Lung (tissue), 12 donors: ENCODE results near the gene GABRB1. TPM values are rescaled to one million over a fixed set of nuclear protein-coding genes. Genes with fewer than 3 reads are reported as not detected.
"Not testable (repeated sequence)": the region's sequence is repeated elsewhere in the genome, so short reads cannot be mapped to it uniquely, and the experiment has no call there.

ENCODE experiments used
- ATAC-seq: fragments of 200-7000 bp; cut with Tn5 transposase; one replicate; pipeline ENCODE4 v1.9.1; 2020; ENCODE audit warnings: moderate number of reproducible peaks; ENCODE audit not compliant: insufficient read depth, low FRiP score
- DNase-seq, 3 donors: peaks; one replicate each; pipeline ENCODE4 v3.0.0-alpha.2; 2013 to 2017
- H3K27ac ChIP-seq, 2 donors: one replicate each; pipeline ENCODE4 v1.5.1; 2013; ENCODE audit warnings: mild to moderate bottlenecking in 2 of 2, moderate library complexity in 2 of 2, control low read depth in 1 of 2, inconsistent platforms in 1 of 2, low read depth in 1 of 2, low read length in 1 of 2
- H3K27me3 ChIP-seq, 3 donors: one replicate each; pipeline ENCODE4 v1.5.1; 2013; ENCODE audit warnings: low read length in 2 of 3; ENCODE audit not compliant: control insufficient read depth in 3 of 3, insufficient read depth in 3 of 3
- H3K36me3 ChIP-seq, 4 donors: one replicate each; pipeline ENCODE4 v1.5.1; 2013; ENCODE audit warnings: low read length in 4 of 4, mild to moderate bottlenecking in 1 of 4, moderate library complexity in 1 of 4; ENCODE audit not compliant: control insufficient read depth in 4 of 4, insufficient read depth in 4 of 4
- H3K4me1 ChIP-seq, 5 donors: one replicate each; pipeline ENCODE4 v1.5.1; 2013; ENCODE audit warnings: low read length in 5 of 5, mild to moderate bottlenecking in 2 of 5, moderate library complexity in 1 of 5; ENCODE audit not compliant: control insufficient read depth in 5 of 5, insufficient read depth in 5 of 5
- H3K4me3 ChIP-seq: one replicate; pipeline ENCODE4 v1.5.1; 2013; ENCODE audit warnings: mild to moderate bottlenecking, control low read depth, moderate library complexity
- H3K9ac ChIP-seq, 2 donors: one replicate each; pipeline ENCODE4 v1.5.1; 2013; ENCODE audit warnings: low read length in 2 of 2, control low read depth in 1 of 2; ENCODE audit not compliant: insufficient read depth in 1 of 2
- H3K9me3 ChIP-seq, 4 donors: one replicate each; pipeline ENCODE4 v1.5.1; 2013; ENCODE audit warnings: low read length in 3 of 4, mild to moderate bottlenecking in 1 of 4, moderate library complexity in 1 of 4; ENCODE audit not compliant: control insufficient read depth in 4 of 4, insufficient read depth in 3 of 4
- CTCF ChIP-seq: IDR thresholded peaks from 2 replicates; pipeline ENCODE4 v1.5.1; 2012; ENCODE audit warnings: mild to moderate bottlenecking; ENCODE audit errors: control extremely low read depth, extremely low read depth
- WGBS, 2 donors: extraction: QIAGEN DNeasy Blood & Tissue Kit; methylation state at CpG; one replicate each; pipeline ENCODE4 v1.1.7; 2013; 5-methylcytosine and 5-hydroxymethylcytosine counted together
- polyA plus RNA-seq, 2 donors: library from polyadenylated mRNA; stranded (reverse); fragments of 200-250 nt; gene quantifications; one replicate each; pipeline ENCODE4 v1.2.1, GENCODE V29; 2013
- total RNA-seq, 2 donors: library from RNA; depleted of rRNA in 1 of 2; stranded (reverse); fragments of >200 nt in 1 of 2; gene quantifications; one replicate each; pipeline ENCODE4 v1.2.1, GENCODE V29; 2014 to 2021
- donor health status: control.
- donor health status: control.
- donor health status: Bipolar disorder and iron deficiency.
- donor health status: healthy.
- donor health status: DM: yes; HTN: yes; CAD: no.

Gene GABRB1
- total and polyA plus RNA-seq, 4 donors: 0.34 TPM; not detected in 3

GRCh38 chr4:47287735-47288134, 256.4 kb downstream of the GABRB1 start:
- Histone ChIP-seq H3K9me3 (no peaks in the 10 kb centered on the region), H3K9ac (no peak overlapping the region), H3K27ac (no peak overlapping the region), H3K4me3 (no peak overlapping the region), H3K36me3 (no peaks in the 10 kb centered on the region), H3K27me3 (no peaks in the 10 kb centered on the region), H3K4me1 (no peaks in the 10 kb centered on the region)
- TF ChIP-seq CTCF: no peak
- ATAC-seq (no peak), DNase-seq (no peak)
- WGBS, 2 donors: 47 to 76% methylated on average over 2 of the region's 2 CpGs

- no peak overlapping the region for H3K27ac ChIP-seq
- ATAC-seq (no peak), DNase-seq (no peak)
- no peak overlapping the region for H3K4me3 ChIP-seq
- H3K27me3 ChIP-seq: no peaks in the 10 kb centered on the region
- no peaks in the 10 kb centered on the region for H3K36me3 ChIP-seq
- no peaks in the 10 kb centered on the region for H3K4me1 ChIP-seq
- no peak for TF ChIP-seq CTCF
- H3K9me3 ChIP-seq: no peaks in the 10 kb centered on the region
- no peak overlapping the region for H3K9ac ChIP-seq
These were observed 258.4 kb downstream of the GABRB1 start for GRCh38 chr4:47289805-47290204.

- H3K27ac ChIP-seq, H3K36me3 ChIP-seq, H3K9ac ChIP-seq, H3K27me3 ChIP-seq, H3K9me3 ChIP-seq, H3K4me1 ChIP-seq, H3K4me3 ChIP-seq, DNase-seq, ATAC-seq: not testable (repeated sequence)
- 80 to 85% methylated on average over 4 of the region's 4 CpGs for WGBS, 2 donors
These were observed 259.5 kb downstream of the GABRB1 start for GRCh38 chr4:47290873-47291272.

GRCh38 chr4:47309165-47309564, 277.8 kb downstream of the GABRB1 start:
- DNase-seq (no peak), ATAC-seq (no peak)
- Histone ChIP-seq H3K36me3 (no peaks in the 10 kb centered on the region), H3K27ac (no peak overlapping the region), H3K9ac (no peak overlapping the region), H3K4me3 (no peak overlapping the region), H3K9me3 (no peaks in the 10 kb centered on the region), H3K4me1 (no peaks in the 10 kb centered on the region), H3K27me3 (no peaks in the 10 kb centered on the region)
- TF ChIP-seq CTCF: no peak
